ENCODE measurements around the gene TIMM44.
A peak's percentile ranks its signal among the peaks of the same experiment; 100 is the strongest.
"Not testable (repeated sequence)": the region's sequence is repeated elsewhere in the genome, so short reads cannot be mapped to it uniquely, and the experiment has no call there.

The TIMM44 gene

DNA sequence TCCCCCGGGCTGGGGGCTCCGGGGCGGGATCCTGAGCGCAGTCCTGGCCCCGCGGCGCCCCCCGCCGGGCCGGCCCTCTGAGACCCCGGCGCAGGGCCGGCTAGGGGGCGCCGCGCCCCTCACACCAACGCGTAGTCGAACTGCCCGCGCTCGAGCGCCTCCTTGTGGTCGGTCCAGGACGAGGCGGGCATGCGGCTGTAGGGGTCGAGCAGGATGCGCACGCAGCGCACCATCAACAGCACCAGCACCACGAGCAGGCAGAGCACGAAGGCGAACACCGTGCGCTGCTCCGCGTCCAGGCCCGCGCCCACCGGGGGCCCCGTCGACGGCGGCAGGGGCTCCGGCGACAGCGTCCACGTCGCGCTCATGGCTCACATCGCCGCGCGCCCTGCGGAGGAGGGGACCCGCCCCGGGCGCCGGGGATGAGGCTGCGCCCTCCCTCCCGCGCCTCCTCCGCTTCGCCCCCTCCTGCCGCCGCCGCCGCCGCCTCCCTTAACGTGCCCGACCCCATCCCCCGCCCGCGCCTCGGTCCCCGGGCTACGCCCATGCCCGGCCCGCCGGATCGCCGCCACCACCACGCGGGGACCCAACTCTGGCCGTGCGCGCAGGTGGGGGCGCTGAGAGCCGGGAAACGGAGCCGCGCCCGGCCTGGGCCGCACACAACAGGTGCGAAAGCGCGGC is 18.2 kb downstream of the TIMM44 start:
- DNase-seq (ENCODE audit: low spot score), result no peak

DNA sequence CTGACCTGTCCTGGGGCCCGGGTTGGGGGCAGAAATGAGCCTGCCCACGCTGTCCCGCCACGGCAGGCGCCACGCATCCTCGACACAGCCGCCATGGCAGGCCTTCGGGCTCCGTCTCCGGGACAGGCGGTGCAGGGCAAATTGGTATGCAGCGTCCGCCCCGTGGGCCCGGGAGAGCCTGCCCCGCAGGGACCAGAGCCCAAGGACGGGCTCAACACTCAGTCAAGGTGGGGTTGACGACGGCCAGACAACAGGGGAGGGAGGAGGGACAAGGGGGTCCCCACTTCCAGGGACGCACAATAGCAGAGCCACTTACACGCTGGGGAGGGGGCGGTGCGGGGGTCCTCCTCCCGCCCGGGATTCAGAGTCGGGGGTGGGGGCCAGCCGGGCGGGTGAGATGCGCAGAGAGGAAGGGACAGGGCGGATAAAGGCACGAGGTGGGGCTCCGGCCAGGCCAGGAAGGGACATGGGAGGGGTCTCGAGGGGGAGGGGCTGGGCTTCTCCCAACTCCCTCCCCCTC is 18.8 kb downstream of the TIMM44 start:
- DNase-seq (ENCODE audit: low spot score), result no peak

DNA sequence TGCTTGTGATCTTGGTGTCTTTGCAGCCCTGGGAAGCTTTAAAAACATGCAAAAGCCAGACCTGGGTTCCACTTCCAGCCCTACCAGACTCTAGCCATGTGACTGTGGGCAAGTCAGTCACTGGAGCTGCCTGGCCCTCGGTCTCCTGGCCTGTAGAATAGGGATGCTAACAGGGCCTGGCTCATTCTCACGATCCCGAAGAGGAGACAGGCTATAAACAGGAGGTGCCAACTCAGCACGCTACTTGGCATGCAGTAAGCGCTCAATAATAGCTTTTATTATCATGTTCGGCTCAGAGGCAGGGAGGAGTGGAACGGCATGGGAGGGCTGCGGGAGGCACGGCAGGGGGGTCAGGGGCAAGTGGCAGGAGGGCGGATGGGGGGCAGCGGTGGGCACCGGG is 19.2 kb downstream of the TIMM44 start:
- no peak for DNase-seq (ENCODE audit: low spot score)

DNA sequence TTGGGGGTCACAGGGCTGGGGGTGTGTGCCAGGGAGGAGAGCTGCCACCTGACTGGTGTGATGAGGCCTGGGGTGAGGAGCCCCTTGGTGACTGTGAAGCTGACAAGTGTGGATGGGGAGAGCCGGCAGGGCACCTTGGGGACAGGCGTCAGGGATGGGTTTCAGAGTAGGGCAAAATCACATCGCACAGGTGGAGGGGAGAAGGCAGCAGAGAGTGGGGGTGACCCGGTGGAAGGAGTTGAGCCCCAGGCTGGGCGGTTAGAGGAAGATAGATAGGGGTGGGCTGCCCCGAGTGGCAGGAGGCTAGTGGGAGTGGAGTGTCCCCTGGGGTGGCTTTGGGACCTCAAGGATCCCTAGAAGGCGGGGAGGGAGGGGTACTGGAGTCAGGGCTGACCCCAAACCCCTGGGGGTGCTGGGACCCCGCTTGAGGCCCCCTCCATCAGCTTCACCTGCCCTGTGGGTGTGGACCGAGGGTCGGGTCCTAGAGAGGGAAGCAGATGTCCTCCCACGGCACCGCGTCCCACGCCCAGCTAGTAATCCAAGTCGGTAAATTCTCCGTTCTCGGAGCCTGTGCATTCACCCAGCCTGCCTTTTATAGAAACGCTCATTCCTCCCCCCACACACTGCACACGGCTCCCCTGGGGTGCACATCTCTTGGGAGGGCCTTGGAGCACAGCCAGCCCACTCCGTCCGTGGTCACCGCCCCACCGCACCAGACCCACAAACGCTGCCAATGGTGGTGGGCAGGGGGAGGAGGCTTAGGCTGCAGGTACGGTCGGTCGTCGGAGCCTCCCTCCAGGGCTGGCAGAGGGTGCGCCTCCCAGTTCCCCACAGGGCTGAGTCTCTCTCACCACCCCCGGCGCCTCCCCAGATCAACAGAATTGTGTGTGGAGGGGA is 19.9 kb downstream of the TIMM44 start:
- no peak for DNase-seq (ENCODE audit: low spot score)

DNA sequence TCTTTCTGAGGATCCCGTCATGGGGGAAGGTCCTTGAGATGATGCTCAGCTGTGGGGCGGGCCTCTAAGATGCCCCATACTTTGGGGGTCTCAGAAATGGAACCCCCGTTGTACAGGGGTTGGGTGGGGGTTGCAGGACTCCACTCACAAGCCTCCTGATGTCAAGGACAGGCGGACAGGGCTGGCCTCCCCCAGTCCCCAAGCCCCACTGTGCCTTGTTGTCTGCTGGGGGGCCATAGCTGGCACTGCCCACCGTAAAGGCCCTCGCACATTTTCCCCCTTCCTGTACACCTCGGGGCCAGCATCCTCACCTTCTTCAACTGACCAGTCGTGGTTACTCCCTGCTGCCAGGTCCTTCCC is 20.6 kb downstream of the TIMM44 start:
- no peak for DNase-seq (ENCODE audit: low spot score)

DNA sequence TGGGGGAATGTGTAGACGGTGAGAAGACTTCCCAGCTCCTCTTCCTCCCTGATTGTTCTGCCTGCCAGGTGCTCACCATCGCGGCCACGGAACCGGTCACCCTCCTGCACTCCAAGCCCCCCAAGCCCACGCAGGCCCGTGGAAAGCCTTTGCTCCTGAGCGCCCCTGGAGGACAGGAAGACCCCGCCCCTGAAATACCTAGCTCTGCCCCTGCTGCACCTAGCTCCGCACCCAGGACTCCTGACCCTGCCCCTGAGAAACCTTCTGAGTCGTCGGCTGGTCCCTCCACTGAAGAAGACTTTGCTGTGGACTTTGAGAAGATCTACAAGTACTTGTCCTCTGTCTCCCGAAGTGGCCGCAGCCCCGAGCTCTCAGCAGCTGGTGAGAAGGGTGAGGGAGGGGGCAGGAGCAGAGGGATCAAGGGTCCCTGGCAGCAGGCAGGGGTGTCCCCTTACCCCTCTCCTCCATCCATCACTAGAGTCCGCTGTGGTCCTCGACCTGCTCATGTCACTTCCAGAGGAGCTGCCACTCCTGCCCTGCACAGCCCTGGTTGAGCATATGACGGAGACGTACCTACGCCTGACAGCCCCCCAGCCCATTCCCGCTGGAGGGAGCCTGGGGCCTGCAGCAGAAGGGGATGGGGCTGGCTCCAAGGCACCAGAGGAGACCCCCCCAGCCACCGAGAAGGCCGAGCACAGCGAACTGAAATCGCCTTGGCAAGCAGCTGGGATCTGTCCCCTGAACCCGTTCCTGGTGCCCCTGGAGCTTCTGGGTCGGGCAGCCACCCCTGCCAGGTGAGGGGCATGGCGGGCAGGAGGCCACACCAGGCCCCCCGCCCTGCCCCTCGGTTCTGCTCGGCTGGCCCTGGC is 21.3 kb downstream of the TIMM44 start:
- DNase-seq (ENCODE audit: low spot score), result no peak

DNA sequence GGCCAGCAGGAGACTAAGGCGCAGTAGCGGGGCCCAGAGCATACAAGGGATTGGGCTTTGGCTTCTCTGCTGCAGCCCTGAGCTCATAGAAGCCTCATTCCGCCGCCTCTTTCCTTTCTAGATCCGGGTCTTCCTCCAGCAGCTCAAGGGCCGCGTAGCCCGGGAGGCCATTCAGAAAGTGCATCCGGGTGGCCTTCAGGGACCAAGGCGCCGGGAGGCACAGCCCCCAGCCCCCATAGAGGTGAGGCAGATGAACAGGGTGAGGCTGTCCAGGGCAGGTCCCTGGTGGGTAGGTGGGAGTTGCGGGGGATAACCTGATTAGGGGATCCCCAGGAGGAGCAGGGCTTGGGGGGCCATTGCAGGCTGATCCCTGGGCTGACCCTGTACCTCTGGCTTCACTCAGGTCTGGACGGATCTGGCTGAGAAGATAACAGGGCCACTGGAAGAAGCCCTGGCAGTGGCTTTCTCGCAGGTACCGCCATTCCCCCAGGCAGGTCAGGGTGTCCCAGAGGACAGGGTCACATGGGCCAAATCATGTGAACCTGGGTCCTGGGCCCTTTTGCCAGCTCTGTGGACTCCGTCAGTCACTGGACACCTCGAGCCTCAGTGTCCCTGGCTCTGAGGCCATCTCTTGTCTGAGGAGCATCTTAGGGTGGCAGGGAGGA is 22.0 kb downstream of the TIMM44 start:
- no peak for DNase-seq (ENCODE audit: low spot score)

DNA sequence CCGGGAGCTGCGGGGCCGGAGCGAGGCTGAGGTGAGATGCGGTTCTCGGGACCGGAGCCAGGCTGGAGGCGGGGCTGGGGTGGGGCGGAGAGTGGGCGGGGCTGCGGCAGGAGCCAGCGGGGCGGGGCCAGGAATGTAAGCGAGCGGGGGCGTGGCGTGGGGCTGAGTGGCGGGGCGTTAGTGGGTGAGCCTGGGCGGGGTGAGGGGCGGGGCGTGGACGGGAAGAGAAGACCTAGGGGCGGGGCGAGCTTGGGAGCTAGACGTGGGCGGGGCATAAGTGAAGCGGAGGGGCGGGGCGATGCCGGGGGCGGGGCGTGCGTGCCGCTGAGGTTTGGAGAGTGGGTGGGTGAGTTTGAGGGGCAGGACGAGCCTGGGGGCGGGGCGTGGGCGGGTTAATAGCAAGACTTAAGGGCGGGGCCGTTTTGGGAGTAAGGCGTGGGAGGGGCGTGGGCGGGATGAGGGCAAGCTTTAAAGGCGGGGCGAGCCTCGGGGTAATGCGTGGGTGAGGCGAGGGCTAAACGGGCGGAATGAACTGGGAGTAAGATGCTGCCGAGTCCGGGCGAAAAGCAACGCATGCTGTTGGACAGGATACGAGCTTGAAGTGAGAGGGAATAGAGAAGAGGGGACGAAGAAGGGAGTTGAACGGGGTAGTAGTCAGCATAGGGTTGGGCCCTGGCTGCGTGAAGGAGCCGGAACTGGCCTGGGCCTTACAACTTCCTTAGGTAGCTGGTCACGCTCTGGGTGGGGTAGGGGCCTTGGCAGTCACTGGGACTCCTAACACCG is 22.8 kb downstream of the TIMM44 start:
- DNase-seq (ENCODE audit: low spot score), result peak; percentile 98

DNA sequence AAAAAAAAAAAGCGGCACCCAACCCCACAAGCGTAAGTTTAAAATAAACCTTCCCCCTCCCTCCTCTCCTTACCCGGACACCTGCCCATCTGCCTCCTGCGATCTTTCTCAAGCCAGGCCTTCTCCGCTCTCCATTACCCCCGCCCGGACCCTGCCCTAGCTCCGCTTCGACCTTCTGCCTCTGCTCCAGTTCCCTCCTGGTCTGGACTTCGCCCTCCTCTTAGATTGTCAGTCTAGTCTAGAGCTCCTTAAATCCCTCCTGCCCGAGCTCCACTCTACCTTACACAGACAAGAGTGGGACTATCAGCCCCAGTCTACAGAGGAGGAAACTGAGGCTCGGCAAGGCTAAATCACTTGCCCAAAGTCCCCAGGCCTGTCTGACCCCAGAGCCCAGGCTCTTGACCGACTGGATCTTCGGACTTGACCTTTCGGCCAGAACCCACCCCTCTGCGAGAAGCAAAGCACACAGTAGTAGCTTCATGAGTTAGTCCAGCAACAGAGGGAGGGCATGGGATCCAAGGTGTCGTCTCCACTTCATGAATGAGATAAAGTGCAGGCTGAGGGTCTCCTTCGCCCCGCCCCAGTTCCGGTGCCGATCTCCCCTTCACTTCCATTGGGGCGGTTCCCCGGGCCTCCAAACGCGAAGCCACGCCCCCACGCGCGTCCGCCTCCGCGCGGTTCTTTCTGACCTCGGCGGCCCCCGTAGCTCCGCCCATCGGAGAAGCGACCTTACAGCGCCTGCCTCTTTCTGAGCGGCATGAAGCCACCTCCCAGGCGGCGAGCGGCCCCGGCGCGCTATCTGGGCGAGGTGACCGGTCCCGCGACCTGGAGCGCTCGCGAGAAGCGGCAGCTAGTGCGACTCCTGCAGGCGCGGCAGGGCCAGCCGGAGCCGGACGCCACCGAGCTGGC is 23.6 kb downstream of the TIMM44 start, which contains the start of gene SNAPC2:
Gene SNAPC2 (plus strand): TSS at position 729 of the 909 bp plus-strand sequence. CDS start 29 bp downstream, at position 758.
- DNase-seq (ENCODE audit: low spot score), result peak; percentile 79

DNA sequence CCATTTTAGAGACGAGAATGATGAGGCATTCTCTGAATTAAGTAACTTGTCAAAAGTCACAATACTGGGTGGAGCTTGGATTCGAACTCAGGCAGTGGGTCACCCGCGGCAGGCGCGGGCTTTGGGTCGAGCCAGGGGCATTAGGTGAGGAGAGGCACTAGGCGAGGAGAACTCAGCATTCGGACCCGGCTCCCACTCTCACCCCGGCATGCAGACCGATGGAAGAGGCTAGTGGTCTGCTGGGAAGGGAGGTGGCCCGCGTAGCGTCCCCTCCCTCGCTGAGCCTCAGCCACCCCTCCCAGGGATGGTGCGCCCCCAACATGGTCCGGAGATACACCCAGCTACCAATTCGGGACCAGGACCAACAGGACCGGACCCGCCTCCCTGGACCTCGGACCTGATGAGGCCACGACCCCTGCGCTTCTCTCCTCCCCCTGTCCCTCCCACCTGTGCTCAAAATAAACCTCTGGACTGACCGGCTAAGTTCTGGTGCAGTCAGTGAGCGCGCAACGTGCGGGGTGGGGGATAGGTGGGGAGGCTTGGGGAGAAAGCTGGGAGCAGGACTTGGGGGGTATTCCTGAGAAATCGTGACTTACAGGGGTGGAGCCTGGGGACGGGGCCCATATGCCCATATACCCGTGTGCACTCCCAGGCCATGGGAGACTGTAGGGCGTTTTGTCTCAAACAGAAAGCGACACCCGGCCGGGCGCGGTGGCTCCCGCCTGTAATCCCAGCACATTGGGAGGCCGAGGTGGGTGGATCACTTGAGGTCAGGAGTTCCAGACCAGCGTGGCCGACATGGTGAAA is 24.6 kb downstream of the TIMM44 start:
- no peak for DNase-seq (ENCODE audit: low spot score)

DNA sequence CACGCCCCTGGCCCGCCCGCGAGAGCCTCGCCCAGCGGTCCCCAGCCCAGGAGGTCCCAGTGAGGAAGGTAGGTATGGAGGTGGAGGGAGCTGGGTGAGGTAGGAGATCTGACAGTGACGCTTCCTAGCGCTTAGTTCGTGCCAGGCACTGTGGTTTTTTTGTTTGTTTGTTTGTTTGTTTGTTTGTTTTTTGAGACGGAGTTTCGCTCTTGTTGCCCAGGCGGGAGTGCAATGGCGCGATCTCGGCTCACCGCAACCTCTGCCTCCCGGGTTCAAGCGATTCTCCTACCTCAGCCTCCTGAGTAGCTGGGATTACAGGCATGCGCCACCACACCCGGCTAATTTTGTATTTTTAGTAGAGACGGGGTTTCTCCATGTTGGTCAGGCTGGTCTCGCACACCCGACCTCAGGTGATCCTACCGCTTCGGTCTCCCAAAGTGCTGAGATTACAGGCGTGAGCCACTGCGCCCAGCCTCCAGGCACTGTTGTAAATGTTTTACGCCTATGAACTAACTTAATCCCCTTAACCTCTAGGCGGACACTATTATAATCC is 25.3 kb downstream of the TIMM44 start:
- not testable (repeated sequence) for DNase-seq (ENCODE audit: low spot score)

DNA sequence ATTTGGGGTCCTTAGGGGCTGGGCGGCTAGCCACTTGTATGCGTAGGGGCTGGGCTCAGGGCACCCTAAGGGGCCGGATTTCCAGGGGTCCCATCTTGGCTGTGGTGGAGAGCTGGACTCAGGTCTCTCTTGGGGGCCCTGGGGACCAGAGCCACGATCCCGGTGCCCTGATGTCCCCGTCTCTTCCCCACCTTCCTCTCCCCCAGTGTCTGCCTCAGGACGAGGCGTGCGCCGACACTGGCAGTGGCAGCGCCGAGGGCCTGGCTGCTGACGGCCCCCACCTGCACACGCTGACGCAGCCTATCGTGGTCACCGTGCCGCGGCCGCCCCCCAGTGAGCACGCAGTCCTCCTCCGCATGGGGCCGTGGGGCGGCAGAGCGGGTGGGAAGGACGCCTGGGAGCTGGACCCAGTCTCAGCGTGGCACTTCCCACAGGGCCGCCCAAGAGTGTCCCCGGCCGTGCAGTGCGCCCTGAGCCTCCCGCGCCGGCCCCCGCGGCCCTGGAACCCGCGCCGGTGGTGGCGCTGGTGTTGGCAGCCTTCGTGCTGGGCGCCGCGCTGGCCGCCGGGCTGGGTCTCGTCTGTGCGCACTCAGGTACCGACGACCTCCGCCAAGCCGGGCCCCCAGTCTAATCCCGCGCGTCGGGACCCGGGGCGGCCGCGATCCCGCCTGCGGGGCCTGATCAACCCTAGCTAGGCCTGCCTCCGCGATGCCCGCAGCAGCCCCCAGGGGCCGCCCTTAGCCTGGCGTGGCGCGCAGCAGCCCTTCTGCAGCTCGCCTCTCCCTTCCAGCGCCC is 26.0 kb downstream of the TIMM44 start:
- DNase-seq (ENCODE audit: low spot score), result no peak

DNA sequence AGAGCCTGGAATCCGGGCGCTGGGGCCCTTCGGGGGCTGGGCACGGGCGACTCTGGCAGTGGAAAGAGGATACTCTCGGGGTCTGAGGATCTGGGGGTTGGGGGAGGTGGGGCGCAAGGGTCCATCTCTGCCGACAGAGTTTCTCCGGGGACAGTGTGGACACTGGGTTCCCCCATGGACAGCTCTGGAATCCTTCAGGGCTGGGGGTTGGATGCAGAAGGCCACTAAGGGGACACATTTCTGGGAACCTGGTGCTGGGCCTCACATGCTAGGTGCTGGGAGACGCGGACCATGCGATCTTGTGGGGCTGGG is 26.6 kb downstream of the TIMM44 start:
- no peak for DNase-seq (ENCODE audit: low spot score)

DNA sequence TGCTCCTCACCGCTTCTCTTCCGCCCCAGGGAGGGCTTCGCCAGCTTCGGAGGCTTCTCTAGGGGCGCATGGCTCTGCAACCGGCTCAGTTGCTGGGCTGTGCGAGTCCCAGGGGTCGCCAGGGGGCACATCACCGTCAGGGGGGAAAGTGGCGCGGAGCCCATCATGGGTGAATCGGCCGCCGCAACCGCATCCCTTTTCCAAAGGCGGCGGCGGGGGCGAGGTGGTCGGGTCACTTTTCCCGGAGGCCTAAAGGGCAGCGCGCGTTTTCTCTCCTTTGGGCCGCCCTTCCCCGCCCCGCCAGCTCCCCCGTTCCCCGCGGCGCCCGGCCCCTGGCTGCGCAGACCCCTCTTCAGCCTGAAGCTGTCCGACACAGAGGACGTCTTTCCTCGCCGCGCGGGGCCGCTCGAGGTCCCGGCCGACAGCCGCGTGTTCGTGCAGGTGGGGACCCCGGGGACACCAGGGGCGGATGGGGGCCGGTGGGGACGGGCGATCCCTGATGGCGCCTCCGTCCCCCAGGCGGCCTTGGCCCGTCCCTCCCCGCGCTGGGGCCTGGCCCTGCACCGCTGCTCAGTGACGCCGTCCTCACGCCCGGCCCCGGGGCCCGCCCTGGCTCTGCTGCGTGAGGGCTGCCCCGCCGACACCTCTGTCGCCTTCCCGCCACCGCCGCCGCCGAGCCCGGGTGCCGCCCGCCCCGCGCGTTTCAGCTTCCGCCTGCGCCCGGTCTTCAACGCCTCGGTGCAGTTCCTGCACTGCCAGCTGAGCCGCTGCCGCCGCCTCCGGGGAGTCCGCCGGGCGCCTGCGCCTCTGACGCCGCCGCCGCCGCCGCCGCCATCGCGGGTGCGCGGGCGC is 27.1 kb downstream of the TIMM44 start:
- no peak for DNase-seq (ENCODE audit: low spot score)

DNA sequence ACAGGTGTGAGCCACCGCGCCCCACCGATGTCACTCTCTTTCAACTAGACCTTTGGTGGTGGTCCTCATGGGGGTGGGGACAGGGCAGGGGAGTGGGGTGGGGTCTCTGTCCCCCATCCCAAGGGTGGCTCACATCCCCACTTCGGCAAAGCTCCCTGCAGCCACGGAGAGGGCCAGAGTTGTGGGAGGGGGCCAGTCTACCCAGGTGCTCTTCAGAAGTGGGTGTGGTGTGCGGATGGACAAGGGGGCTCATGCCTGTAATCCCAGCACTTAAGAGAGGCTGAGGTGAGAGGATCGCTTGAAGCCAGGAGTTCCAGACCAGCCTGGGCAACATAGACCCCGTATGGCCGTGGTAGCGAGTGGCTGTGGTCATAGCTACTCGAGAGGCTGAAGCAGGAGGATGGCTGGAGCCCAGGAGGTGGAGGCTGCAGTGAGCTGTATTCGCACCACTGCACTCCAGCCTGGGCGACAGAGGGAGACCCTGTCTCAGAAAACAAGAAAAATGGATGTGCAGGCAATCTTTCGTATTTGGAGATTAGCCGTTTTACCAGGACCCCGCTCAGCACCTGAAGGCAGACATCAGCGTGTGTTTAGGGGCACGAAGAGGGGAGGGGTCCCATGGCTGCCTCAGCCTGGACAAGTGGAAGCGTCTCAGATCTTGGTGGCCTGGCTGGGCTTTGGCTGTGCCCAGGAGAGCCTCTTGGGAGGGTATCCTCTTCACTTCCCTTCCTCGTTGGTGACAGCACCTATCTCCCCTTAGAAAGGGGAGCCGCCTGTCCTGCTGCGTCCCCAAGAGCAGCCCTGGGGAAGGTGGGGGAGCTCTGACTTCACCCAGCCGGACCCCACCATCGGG is 28.0 kb downstream of the TIMM44 start:
- DNase-seq (ENCODE audit: low spot score), result no peak

DNA sequence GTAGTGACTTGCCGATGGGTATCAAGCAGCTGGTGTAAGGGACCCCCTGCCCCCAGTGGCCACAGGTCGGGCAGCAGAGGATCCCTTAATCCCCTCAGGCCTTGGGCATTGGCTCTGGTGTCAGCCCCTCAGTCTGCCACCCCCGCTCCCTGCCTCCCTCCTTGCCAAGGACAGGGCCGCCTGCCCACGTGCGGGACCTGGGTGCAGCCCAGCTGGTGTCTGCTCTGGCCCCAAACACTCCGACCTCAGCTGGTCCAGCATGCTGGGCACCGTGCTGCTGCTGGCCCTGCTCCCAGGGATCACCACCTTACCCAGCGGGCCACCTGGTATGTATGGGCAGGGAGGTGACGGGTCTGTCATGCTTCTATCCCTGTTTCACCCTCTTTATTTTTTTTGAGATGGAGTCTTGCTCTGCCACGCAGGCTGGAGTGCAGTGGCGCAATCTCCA is 28.8 kb downstream of the TIMM44 start, which contains the start of gene TGFBR3L:
Gene TGFBR3L (plus strand): TSS at position 233 of the 448 bp plus-strand sequence.
- no peak for DNase-seq (ENCODE audit: low spot score)

Measured in globus pallidus (tissue), 1 donor.